HL-60 (cell line): ENCODE results near the gene FHIT.

Experiments used
- DNase-seq, 2 experiments: peaks; one replicate each; pipeline ENCODE4 v3.0.0-alpha.2; 2010 to 2020; ENCODE audit warnings: low read depth in 1 of 2, low spot score in 1 of 2
- H3K27ac ChIP-seq: fragments of 250-450 bp; sonication (Bioruptor Pico); replicated peaks from 2 replicates; pipeline ENCODE4 v1.5.1; 2020; ENCODE audit warnings: mild to moderate bottlenecking, moderate library complexity
- H3K27me3 ChIP-seq: fragments of 250-450 bp; sonication (Bioruptor Pico); 2 replicates; pipeline ENCODE4 v1.5.1; 2021; ENCODE audit warnings: mild to moderate bottlenecking, moderate library complexity; ENCODE audit not compliant: insufficient read depth, poor library complexity, severe bottlenecking
- H3K4me3 ChIP-seq: replicated peaks from 2 replicates; pipeline ENCODE4 v1.5.1; 2011; ENCODE audit warnings: mild to moderate bottlenecking, control low read depth, low read length; ENCODE audit not compliant: insufficient read depth
- GABPA ChIP-seq: IDR thresholded peaks from 2 replicates; pipeline ENCODE4 v1.6.1; 2012; ENCODE audit warnings: low read depth
- POLR2AphosphoS5 ChIP-seq: IDR thresholded peaks from 2 replicates; pipeline ENCODE4 v1.6.1; 2012; ENCODE audit warnings: low read depth
- REST ChIP-seq: IDR thresholded peaks from 2 replicates; pipeline ENCODE4 v1.6.1; 2012; ENCODE audit warnings: low read depth; ENCODE audit not compliant: insufficient replicate concordance
- SPI1 ChIP-seq: IDR thresholded peaks from 2 replicates; pipeline ENCODE4 v1.6.1; 2012; ENCODE audit warnings: low read depth, mild to moderate bottlenecking, borderline replicate concordance
- TF ChIP-seq, protein P1 (sequence below): IDR thresholded peaks from one replicate; pipeline ENCODE4 v1.5.1; 2011; ENCODE audit warnings: low read length, control low read depth, inconsistent platforms; ENCODE audit not compliant: insufficient read depth

Gene FHIT

DNA sequence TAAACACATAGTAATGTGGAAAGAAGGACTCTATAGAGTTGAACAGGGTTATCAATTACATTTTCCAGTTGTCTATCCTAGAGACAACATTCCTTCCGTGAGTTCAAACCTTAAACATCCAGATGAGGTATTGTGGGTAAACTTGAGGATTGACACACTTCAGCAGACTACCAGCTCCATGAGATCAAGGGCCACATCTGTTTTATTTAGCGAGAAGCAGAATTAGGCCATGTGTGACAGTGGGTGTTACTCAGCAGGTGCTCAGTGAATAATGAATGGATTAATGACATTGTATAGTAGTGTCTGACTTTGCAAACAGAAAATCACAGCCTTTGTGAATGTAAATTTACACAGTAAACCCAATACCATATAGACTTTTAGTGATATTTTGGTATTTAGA, 1260.3 kb downstream of the FHIT start:
- Histone ChIP-seq H3K27ac (no peak overlapping the region), H3K27me3 (no peaks in the 10 kb centered on the region), H3K4me3 (no peak overlapping the region)
- no peak for DNase-seq
- TF ChIP-seq, protein P1, sequence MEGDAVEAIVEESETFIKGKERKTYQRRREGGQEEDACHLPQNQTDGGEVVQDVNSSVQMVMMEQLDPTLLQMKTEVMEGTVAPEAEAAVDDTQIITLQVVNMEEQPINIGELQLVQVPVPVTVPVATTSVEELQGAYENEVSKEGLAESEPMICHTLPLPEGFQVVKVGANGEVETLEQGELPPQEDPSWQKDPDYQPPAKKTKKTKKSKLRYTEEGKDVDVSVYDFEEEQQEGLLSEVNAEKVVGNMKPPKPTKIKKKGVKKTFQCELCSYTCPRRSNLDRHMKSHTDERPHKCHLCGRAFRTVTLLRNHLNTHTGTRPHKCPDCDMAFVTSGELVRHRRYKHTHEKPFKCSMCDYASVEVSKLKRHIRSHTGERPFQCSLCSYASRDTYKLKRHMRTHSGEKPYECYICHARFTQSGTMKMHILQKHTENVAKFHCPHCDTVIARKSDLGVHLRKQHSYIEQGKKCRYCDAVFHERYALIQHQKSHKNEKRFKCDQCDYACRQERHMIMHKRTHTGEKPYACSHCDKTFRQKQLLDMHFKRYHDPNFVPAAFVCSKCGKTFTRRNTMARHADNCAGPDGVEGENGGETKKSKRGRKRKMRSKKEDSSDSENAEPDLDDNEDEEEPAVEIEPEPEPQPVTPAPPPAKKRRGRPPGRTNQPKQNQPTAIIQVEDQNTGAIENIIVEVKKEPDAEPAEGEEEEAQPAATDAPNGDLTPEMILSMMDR = no peak
- TF ChIP-seq GABPA (no peak), REST (no peak)

DNA sequence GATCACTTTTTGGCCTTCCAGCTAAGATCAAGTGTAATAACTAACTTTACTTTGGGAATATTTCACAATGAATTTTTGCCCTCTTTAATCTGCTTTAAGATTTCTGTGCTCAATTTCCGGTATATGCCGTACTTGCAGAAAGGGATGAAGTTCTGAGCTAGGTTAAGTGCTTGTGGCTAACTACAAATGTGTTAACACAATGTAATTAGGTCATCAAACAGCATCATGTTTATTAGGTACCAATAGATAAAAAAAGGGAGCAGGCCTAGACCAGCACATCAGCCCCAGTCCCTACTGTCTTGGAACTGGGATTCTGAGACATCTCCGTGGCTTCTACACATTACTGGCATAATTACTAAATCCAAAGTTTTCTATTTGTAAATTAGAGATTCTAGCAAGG, 1268.7 kb downstream of the FHIT start:
- DNase-seq = no peak
- no peak for TF ChIP-seq REST
- TF ChIP-seq, protein P1 = no peak
- TF ChIP-seq GABPA = no peak
- no peak for TF ChIP-seq POLR2AphosphoS5
- TF ChIP-seq SPI1 = no peak
- no peaks in the 10 kb centered on the region for H3K27me3 ChIP-seq
- H3K4me3 ChIP-seq = no peak overlapping the region
- H3K27ac ChIP-seq = no peak overlapping the region

DNA sequence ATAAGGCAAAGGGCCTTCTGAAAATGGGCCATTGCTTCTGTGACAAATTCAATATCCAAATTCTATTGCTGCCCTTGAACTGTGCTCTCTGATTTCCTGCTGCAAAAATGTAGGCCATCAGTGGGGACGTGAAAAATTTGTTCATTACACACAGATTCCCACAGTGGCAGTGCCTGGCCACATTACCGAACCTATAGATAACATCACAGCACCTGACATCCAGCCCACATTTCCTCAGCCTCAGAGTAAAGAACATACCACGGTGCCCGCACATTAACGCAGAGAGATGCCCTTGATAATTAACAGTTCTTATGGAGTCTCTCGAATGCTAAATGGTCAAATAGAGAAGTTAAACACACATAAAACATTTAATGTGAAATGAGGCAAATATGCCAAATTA, 1269.9 kb downstream of the FHIT start:
- H3K27me3 ChIP-seq = no peaks in the 10 kb centered on the region
- no peak for TF ChIP-seq POLR2AphosphoS5
- no peak for TF ChIP-seq GABPA
- no peak for TF ChIP-seq SPI1
- TF ChIP-seq REST = no peak
- TF ChIP-seq, protein P1 = no peak
- DNase-seq = no peak
- H3K27ac ChIP-seq = no peak overlapping the region
- H3K4me3 ChIP-seq = no peak overlapping the region
